TTC549 (cell line): Measurements from ENCODE around the gene NOL7.

Source experiments
- FAIRE-seq: peaks from 2 replicates; lab custom pipeline; 2012; peaks lifted over from hg19 to GRCh38; lab: Jason Lieb, UNC

Gene NOL7

DNA sequence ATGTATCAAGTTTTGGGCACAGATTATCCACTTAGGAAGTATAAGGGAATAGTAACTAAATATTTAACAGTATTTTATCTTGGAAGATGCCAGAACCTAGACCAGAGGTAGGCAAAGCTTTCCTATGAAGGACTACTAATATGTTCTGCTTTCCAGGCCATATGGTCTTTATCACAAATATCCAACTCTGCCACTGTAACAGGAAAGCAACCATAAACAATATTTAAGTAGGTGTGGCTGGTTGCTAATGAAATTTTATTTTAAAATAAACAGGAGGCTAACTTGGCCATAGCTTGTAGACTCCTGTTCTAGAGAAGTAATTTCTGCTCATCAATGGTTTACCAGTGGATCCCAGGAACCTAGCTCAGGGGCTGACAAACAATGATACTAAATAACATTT lies 39.4 kb downstream of the NOL7 start:
- no peak for FAIRE-seq

DNA sequence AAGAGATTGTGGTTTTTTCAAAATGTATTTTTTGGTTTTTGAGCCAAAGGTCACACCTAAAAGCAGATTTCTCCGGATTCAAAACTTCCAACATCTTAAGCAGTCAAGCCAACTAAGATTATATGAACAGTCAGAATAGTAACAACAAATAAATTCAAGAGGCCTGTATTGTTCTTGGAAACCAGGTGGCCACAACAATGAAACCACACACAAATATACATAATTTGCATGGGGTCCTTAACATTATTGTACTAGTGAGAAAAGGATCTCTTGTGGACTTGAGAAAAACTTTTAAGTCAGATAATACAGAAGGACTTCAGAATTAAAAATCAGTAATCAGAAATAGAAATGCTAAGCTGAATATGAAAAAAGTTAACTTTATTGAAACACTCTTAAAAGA lies 40.6 kb downstream of the NOL7 start:
- FAIRE-seq: no peak

DNA sequence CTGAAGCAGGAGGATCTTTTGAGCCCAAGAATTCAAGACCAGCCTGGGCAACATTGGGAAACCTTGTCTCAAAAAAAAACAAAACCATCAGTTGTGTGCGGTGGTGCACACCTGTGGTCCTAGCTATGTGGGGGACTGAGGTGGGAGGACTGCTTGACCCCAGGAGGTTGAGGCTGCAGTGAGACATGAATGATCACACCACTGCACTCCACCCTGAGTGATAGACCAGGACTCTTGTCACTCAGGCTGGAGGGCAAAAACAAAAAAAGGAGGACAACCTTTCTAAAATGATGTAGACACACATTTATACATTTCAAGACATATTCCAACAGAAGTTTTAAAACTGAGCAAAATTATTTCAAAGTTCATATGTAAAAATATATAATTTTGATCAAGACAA lies 45.1 kb downstream of the NOL7 start:
- no peak for FAIRE-seq

- FAIRE-seq: no peak
Observed at GRCh38 chr6:13660893-13661292, 45.8 kb downstream of the NOL7 start.

DNA sequence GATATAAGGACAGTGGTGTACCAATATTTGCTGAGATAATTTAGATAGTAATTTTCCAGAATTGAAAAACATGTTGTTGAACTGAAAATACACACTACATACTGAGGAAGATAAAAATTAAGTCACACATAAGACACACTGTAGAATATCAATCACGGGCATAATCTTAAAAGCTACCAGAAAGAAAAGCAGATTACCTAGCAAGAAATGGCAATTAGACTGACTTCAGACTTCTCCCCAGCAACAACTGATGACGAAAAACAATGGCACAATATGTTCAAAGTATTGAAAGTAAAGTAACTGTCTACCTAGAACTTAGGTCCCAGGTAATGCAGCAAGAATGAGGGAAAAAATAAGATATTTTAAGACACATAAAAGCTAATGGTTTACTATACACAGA lies 46.5 kb downstream of the NOL7 start:
- FAIRE-seq: no peak

GRCh38 chr6:13662651-13663334 lies 47.7 kb downstream of the NOL7 start:
- no peak for FAIRE-seq

- FAIRE-seq: no peak
Observed at GRCh38 chr6:13663986-13664385, 48.9 kb downstream of the NOL7 start.

GRCh38 chr6:13664703-13665352 lies 49.7 kb downstream of the NOL7 start:
- no peak for FAIRE-seq

GRCh38 chr6:13666194-13667105 lies 51.3 kb downstream of the NOL7 start:
- no peak for FAIRE-seq

- FAIRE-seq: no peak
Observed at GRCh38 chr6:13667655-13668054, 52.5 kb downstream of the NOL7 start.

DNA sequence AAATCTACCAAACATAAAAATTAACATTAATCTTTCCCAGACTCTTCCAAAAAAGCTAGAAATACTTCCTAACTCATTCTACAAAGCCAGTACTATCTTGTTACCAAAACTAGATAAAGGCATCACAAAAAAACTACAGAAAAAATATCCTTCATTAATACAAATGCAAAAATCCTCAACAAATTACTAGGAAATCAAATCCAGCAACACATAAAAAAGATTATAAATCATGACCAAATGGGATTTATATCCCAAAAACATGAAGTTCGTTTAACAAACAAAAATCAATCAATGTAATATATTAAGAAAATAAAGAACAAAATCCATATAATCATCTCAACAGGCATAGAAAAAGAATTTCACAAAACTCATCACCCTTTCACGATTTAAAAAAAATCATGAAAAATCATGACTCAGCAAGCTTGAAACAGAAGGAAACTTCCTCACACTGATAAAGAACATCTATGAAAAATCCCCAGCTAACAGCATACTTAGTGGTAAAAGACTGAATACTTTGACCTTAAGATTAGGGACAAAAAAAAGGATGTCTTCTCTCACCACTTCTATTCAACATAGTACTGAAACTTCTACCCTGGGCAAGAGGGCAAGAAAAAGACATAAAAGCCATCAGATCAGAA lies 53.3 kb downstream of the NOL7 start:
- FAIRE-seq: no peak

GRCh38 chr6:13669476-13669875 lies 54.3 kb downstream of the NOL7 start:
- FAIRE-seq: no peak
